GM12878 (cell line): ENCODE results near the gene EEFSEC.

Experiments
- ESRRA ChIP-seq: IDR thresholded peaks from 2 replicates; pipeline ENCODE4 v1.6.1; 2012; ENCODE audit warnings: mild to moderate bottlenecking, low read length, improper control_type of control experiment
- EZH2 ChIP-seq: IDR thresholded peaks from 2 replicates; pipeline ENCODE4 v1.6.1; 2012; ENCODE audit warnings: low read depth, mild to moderate bottlenecking, control low read depth, inconsistent platforms, low read length, borderline replicate concordance; ENCODE audit not compliant: control insufficient read depth
- GABPA ChIP-seq: IDR thresholded peaks from 2 replicates; pipeline ENCODE4 v1.6.1; 2014; ENCODE audit warnings: antibody characterized with exemption, low read depth, mild to moderate bottlenecking, inconsistent platforms
- KLF5 ChIP-seq: fragments of 450-650 bp; IDR thresholded peaks from 2 replicates; pipeline ENCODE4 v1.6.1; 2014; ENCODE audit warnings: mild to moderate bottlenecking; ENCODE audit not compliant: partially characterized antibody
- POLR2A ChIP-seq: IDR thresholded peaks from 2 replicates; pipeline ENCODE4 v1.6.1; 2011; ENCODE audit warnings: low read depth, mild to moderate bottlenecking, low read length
- SIN3A ChIP-seq: IDR thresholded peaks from 2 replicates; pipeline ENCODE4 v1.6.1; 2012; ENCODE audit warnings: low read depth, low read length, improper control_type of control experiment
- TCF12 ChIP-seq: IDR thresholded peaks from 2 replicates; pipeline ENCODE4 v1.6.1; 2011; ENCODE audit warnings: low read depth, mild to moderate bottlenecking, low read length
- YBX1 ChIP-seq: fragments of 450-650 bp; IDR thresholded peaks from 2 replicates; pipeline ENCODE4 v1.6.1; 2016; ENCODE audit warnings: antibody characterized with exemption
- TF ChIP-seq, protein P1 (sequence below): IDR thresholded peaks from 2 replicates; pipeline ENCODE4 v1.6.1; 2012; ENCODE audit warnings: mild to moderate bottlenecking, low read depth, low read length
- TF ChIP-seq, protein P2 (sequence below), 3 experiments: IDR thresholded peaks in 2 of 3; conservative IDR thresholded peaks in 1 of 3; 2 replicates each; pipeline ENCODE4 v1.5.1; 2011; ENCODE audit warnings: low read depth in 3 of 3, low read length in 3 of 3, mild to moderate bottlenecking in 3 of 3, control low read depth in 2 of 3, moderate library complexity in 2 of 3, inconsistent platforms in 1 of 3, mixed read lengths in 1 of 3; ENCODE audit not compliant: control insufficient read depth in 2 of 3, insufficient read depth in 1 of 3; ENCODE audit errors: extremely low read depth in 1 of 3

DNA sequence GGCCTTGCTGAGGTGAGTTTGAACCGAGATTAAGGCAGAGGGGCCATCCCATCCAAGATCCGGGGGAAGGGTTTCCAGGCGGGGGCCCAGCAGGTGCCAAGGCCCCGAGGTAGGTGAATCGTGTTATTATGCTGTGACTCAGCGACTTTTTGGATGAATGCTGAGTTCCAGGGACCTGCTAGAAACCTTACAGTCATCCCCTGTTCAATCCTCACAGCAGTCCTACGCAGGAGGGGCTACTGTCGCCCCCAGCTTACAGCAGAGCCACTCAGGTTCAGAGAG, 272.5 kb downstream of the EEFSEC start:
- TF ChIP-seq, protein P1, sequence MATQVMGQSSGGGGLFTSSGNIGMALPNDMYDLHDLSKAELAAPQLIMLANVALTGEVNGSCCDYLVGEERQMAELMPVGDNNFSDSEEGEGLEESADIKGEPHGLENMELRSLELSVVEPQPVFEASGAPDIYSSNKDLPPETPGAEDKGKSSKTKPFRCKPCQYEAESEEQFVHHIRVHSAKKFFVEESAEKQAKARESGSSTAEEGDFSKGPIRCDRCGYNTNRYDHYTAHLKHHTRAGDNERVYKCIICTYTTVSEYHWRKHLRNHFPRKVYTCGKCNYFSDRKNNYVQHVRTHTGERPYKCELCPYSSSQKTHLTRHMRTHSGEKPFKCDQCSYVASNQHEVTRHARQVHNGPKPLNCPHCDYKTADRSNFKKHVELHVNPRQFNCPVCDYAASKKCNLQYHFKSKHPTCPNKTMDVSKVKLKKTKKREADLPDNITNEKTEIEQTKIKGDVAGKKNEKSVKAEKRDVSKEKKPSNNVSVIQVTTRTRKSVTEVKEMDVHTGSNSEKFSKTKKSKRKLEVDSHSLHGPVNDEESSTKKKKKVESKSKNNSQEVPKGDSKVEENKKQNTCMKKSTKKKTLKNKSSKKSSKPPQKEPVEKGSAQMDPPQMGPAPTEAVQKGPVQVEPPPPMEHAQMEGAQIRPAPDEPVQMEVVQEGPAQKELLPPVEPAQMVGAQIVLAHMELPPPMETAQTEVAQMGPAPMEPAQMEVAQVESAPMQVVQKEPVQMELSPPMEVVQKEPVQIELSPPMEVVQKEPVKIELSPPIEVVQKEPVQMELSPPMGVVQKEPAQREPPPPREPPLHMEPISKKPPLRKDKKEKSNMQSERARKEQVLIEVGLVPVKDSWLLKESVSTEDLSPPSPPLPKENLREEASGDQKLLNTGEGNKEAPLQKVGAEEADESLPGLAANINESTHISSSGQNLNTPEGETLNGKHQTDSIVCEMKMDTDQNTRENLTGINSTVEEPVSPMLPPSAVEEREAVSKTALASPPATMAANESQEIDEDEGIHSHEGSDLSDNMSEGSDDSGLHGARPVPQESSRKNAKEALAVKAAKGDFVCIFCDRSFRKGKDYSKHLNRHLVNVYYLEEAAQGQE = no peak
- no peak for TF ChIP-seq POLR2A
- TF ChIP-seq, protein P2, sequence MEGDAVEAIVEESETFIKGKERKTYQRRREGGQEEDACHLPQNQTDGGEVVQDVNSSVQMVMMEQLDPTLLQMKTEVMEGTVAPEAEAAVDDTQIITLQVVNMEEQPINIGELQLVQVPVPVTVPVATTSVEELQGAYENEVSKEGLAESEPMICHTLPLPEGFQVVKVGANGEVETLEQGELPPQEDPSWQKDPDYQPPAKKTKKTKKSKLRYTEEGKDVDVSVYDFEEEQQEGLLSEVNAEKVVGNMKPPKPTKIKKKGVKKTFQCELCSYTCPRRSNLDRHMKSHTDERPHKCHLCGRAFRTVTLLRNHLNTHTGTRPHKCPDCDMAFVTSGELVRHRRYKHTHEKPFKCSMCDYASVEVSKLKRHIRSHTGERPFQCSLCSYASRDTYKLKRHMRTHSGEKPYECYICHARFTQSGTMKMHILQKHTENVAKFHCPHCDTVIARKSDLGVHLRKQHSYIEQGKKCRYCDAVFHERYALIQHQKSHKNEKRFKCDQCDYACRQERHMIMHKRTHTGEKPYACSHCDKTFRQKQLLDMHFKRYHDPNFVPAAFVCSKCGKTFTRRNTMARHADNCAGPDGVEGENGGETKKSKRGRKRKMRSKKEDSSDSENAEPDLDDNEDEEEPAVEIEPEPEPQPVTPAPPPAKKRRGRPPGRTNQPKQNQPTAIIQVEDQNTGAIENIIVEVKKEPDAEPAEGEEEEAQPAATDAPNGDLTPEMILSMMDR (IDR thresholded peaks at IDR 0.05 in 2 of 3, conservative IDR thresholded peaks at IDR 0.05 in 1 of 3; ENCODE audit: control insufficient read depth in 2 of 3, extremely low read depth in 1 of 3, insufficient read depth in 1 of 3, low read depth in 3 of 3, low read length in 3 of 3) = no peak
- TF ChIP-seq EZH2 = no peak
- no peak for TF ChIP-seq ESRRA
- TF ChIP-seq YBX1 = no peak
- no peak for TF ChIP-seq GABPA
- TF ChIP-seq SIN3A = no peak
- TF ChIP-seq TCF12 = no peak
- no peak for TF ChIP-seq KLF5
